Mesenchymal stem cell (in vitro differentiated cells and primary cell): ENCODE data around the gene HSF2BP. TPM values are rescaled to one million over a fixed set of nuclear protein-coding genes. Genes with fewer than 3 reads are reported as not detected.
"Not testable (repeated sequence)": the region's sequence is repeated elsewhere in the genome, so short reads cannot be mapped to it uniquely, and the experiment has no call there.

ENCODE experiments used
- DNase-seq: peaks from one replicate; pipeline ENCODE4 v3.0.0-alpha.2; 2013
- H2AFZ ChIP-seq: one replicate; pipeline ENCODE4 v1.6.1; 2013; ENCODE audit warnings: low read depth, mild to moderate bottlenecking, control low read depth, inconsistent platforms, low read length, moderate library complexity
- H2AK5ac ChIP-seq: 2 replicates; pipeline ENCODE4 v1.6.1; 2013; ENCODE audit warnings: low read length, moderate library complexity, mild to moderate bottlenecking, inconsistent platforms; ENCODE audit not compliant: severe bottlenecking
- H2BK120ac ChIP-seq: one replicate; pipeline ENCODE4 v1.6.1; 2013; ENCODE audit warnings: low read depth, mild to moderate bottlenecking, inconsistent platforms, low read length, moderate library complexity
- H2BK12ac ChIP-seq, 2 experiments: one replicate each; pipeline ENCODE4 v1.6.1; 2013; ENCODE audit warnings: inconsistent platforms in 2 of 2, low read length in 2 of 2, mild to moderate bottlenecking in 2 of 2, moderate library complexity in 2 of 2, control low read depth in 1 of 2
- H2BK15ac ChIP-seq: one replicate; pipeline ENCODE4 v1.6.1; 2013; ENCODE audit warnings: mild to moderate bottlenecking, low read depth, inconsistent platforms; ENCODE audit not compliant: poor library complexity, severe bottlenecking
- H2BK5ac ChIP-seq: 2 replicates; pipeline ENCODE4 v1.6.1; 2013; ENCODE audit warnings: low read depth, mild to moderate bottlenecking, low read length, control low read depth, inconsistent platforms; ENCODE audit not compliant: poor library complexity, severe bottlenecking
- H3K14ac ChIP-seq, 2 experiments: one replicate each; pipeline ENCODE4 v1.6.1; 2013; ENCODE audit warnings: inconsistent platforms in 2 of 2, low read length in 2 of 2, control low read depth in 1 of 2, mild to moderate bottlenecking in 1 of 2, moderate library complexity in 1 of 2
- H3K18ac ChIP-seq, 2 experiments: one replicate each; pipeline ENCODE4 v1.6.1; 2013; ENCODE audit warnings: inconsistent platforms in 2 of 2, low read length in 2 of 2, control low read depth in 1 of 2, low read depth in 1 of 2, mild to moderate bottlenecking in 1 of 2
- H3K23ac ChIP-seq, 2 experiments: one replicate each; pipeline ENCODE4 v1.6.1; 2013; ENCODE audit warnings: inconsistent platforms in 2 of 2, low read length in 2 of 2, mild to moderate bottlenecking in 2 of 2, moderate library complexity in 2 of 2, control low read depth in 1 of 2
- H3K27ac ChIP-seq: 2 replicates; pipeline ENCODE4 v1.5.1; 2013; ENCODE audit warnings: mild to moderate bottlenecking, moderate library complexity, low read length, control low read depth, inconsistent platforms; ENCODE audit not compliant: poor library complexity, severe bottlenecking
- H3K27me3 ChIP-seq, 2 experiments: 2 replicates each; pipeline versions ENCODE4 v1.6.1 to v1.7.0; 2013; ENCODE audit warnings: low read length in 2 of 2, mild to moderate bottlenecking in 2 of 2, moderate library complexity in 2 of 2, control low read depth in 1 of 2, inconsistent platforms in 1 of 2; ENCODE audit not compliant: control insufficient read depth in 1 of 2, insufficient read depth in 1 of 2
- H3K36me3 ChIP-seq, 2 experiments: 2 replicates each; pipeline versions ENCODE4 v1.6.1 to v1.7.0; 2013; ENCODE audit warnings: low read length in 2 of 2, control low read depth in 1 of 2, inconsistent platforms in 1 of 2, low read depth in 1 of 2, mild to moderate bottlenecking in 1 of 2; ENCODE audit not compliant: insufficient read depth in 2 of 2, control insufficient read depth in 1 of 2
- H3K4ac ChIP-seq, 2 experiments: one replicate each; pipeline ENCODE4 v1.6.1; 2013; ENCODE audit warnings: inconsistent platforms in 2 of 2, low read length in 2 of 2, mild to moderate bottlenecking in 2 of 2, moderate library complexity in 2 of 2, control low read depth in 1 of 2, low read depth in 1 of 2
- H3K4me1 ChIP-seq: 2 replicates; pipeline ENCODE4 v1.6.1; 2013; ENCODE audit warnings: low read depth, low read length, control low read depth; ENCODE audit not compliant: control insufficient read depth, insufficient read depth
- H3K4me2 ChIP-seq: 2 replicates; pipeline ENCODE4 v1.6.1; 2013; ENCODE audit warnings: low read length, mild to moderate bottlenecking, inconsistent platforms; ENCODE audit not compliant: poor library complexity, severe bottlenecking
- H3K4me3 ChIP-seq, 2 experiments: 2 replicates each; pipeline versions ENCODE4 v1.5.1 to v1.7.0; 2013; ENCODE audit warnings: low read length in 2 of 2, mild to moderate bottlenecking in 2 of 2, control low read depth in 1 of 2, low read depth in 1 of 2; ENCODE audit not compliant: insufficient read depth in 1 of 2
- H3K79me1 ChIP-seq: replicated peaks from 2 replicates; pipeline ENCODE4 v1.6.1; 2013; ENCODE audit warnings: mild to moderate bottlenecking, control low read depth, low read length, inconsistent platforms; ENCODE audit not compliant: poor library complexity, severe bottlenecking
- H3K9ac ChIP-seq: 2 replicates; pipeline ENCODE4 v1.7.0; 2013; ENCODE audit warnings: mild to moderate bottlenecking, low read length, moderate library complexity
- H3K9me3 ChIP-seq: 2 replicates; pipeline ENCODE4 v1.7.0; 2013; ENCODE audit warnings: mild to moderate bottlenecking, low read length; ENCODE audit not compliant: control insufficient read depth
- H4K8ac ChIP-seq: one replicate; pipeline ENCODE4 v1.6.1; 2013; ENCODE audit warnings: inconsistent platforms, mild to moderate bottlenecking, low read length, moderate library complexity
- H4K91ac ChIP-seq: one replicate; pipeline ENCODE4 v1.6.1; 2013; ENCODE audit warnings: mild to moderate bottlenecking, low read length, inconsistent platforms
- WGBS: methylation state at CpG from one replicate; pipeline ENCODE4 v1.1.7; 2013; ENCODE audit warnings: mixed read lengths; 5-methylcytosine and 5-hydroxymethylcytosine counted together
- small RNA-seq: library from polyadenylated mRNA; stranded (forward); fragments of <200 nt; extraction: miRNeasy Mini kit (QIAGEN cat#:217004); gene quantifications from one replicate; pipeline ENCODE3, GENCODE V24; 2013; ENCODE audit warnings: low read depth

The HSF2BP gene

DNA sequence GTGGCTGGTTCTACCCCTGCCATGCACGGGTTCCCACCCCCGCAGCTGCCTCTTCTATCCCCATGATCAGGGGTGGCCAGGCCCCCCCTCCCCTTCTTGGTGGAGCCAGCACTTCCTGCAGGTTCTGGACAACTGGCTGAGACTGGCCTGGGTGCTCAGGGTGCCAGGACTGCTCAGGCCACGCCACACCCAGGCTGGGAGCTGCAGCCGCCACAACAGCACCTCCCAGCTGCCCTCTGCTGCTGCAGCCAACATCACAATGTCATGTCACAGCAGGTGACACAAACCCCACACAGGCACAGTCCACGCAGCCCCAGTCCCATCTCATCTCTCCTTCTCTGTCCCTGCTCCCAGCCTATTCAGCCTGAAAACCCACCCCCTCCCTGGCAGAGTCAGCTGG is 173.2 kb downstream of the HSF2BP start:
- H3K14ac ChIP-seq, H2BK5ac ChIP-seq, H3K36me3 ChIP-seq, H3K23ac ChIP-seq, H3K27me3 ChIP-seq, H4K8ac ChIP-seq, H3K4me1 ChIP-seq, H3K4me3 ChIP-seq, H3K9ac ChIP-seq, H3K4ac ChIP-seq, H2BK15ac ChIP-seq, H3K79me1 ChIP-seq, H2AFZ ChIP-seq, H3K18ac ChIP-seq, H4K91ac ChIP-seq, DNase-seq, H2AK5ac ChIP-seq, H3K9me3 ChIP-seq, H2BK12ac ChIP-seq, H2BK120ac ChIP-seq, H3K27ac ChIP-seq, H3K4me2 ChIP-seq: not testable (repeated sequence)
- no CpG with 5 or more reads among the region's 5 CpGs for WGBS

DNA sequence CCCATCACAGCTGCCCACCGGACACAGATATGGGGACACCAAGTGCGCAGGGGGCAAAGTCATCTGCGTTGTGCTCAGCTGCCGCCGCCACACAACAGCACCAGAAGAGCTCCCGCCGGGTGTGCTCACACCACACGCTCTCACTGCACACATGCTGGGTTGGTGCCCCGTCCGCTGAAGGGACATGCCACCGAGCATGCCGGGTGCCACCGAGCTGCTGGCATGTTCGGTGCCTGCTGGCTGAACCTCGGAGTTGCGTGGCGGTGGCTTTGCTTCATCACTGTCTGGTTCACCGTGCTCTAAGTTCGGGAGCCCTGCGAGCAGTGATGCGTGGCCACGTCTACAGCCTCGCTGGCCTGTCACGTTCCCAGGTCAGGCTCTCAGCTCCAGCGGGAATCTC is 174.3 kb downstream of the HSF2BP start:
- not testable (repeated sequence) for H2AFZ ChIP-seq, H3K9ac ChIP-seq, H3K14ac ChIP-seq, H3K4ac ChIP-seq, H3K4me1 ChIP-seq, H2BK5ac ChIP-seq, H2AK5ac ChIP-seq, H4K91ac ChIP-seq, H2BK120ac ChIP-seq, H3K79me1 ChIP-seq, H2BK12ac ChIP-seq, H3K27ac ChIP-seq, H3K36me3 ChIP-seq, DNase-seq, H3K9me3 ChIP-seq, H3K4me3 ChIP-seq, H3K4me2 ChIP-seq, H2BK15ac ChIP-seq, H3K23ac ChIP-seq, H3K27me3 ChIP-seq, H3K18ac ChIP-seq, H4K8ac ChIP-seq
- WGBS: no CpG with 5 or more reads among the region's 25 CpGs

DNA sequence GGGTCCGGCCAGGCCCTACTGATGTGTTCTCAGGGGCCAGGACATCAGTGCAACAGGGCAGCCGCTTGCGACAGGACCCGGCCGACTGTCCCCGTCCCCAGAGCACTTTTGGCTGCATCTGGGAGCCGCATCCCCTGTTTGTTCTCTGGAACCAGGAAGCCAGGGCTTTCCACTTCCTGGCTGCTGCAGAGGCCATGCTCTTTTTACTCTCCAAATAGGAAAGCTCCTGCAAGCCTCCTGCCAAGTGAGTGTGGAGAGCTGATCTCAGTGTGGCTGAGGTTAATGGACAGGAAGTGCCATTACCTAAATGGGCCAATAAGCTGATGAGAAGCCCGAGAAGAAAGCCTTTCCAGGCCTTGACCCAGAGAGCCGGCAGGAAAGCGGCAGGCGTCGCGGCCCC is 180.1 kb downstream of the HSF2BP start:
- no CpG with 5 or more reads among the region's 13 CpGs for WGBS
- H3K27me3 ChIP-seq, DNase-seq, H3K9ac ChIP-seq, H3K27ac ChIP-seq, H3K14ac ChIP-seq, H3K4me3 ChIP-seq, H3K4me2 ChIP-seq, H3K9me3 ChIP-seq, H2BK12ac ChIP-seq, H4K8ac ChIP-seq, H2BK15ac ChIP-seq, H4K91ac ChIP-seq, H3K36me3 ChIP-seq, H2AK5ac ChIP-seq, H2BK120ac ChIP-seq, H3K4me1 ChIP-seq, H3K23ac ChIP-seq, H2AFZ ChIP-seq, H3K18ac ChIP-seq, H3K79me1 ChIP-seq, H3K4ac ChIP-seq, H2BK5ac ChIP-seq: not testable (repeated sequence)

Small RNA genes lying within 50 kb of the gene (small RNA-seq; reads per million reads assigned to genes)
- gene MIR6070: not detected
